Stimulated activated CD8-positive, alpha-beta memory T cell treated with anti-CD3 and anti-CD28 coated beads, Interleukin-15, amount 100 ng/mL, for 4 hours (primary cell): ENCODE measurements around the gene TFDP1.

Experiments
- DNase-seq, 2 donors: peaks; one replicate each; pipeline ENCODE4 v3.0.0-alpha.2; 2020; ENCODE audit warnings: low read depth in 2 of 2

Gene TFDP1

GRCh38 chr13:113665597-113666328 lies 81.2 kb downstream of the TFDP1 start:
- DNase-seq, result no peak

GRCh38 chr13:113666329-113666670 lies 81.7 kb downstream of the TFDP1 start:
- no peak for DNase-seq

GRCh38 chr13:113666951-113667701 lies 82.6 kb downstream of the TFDP1 start, which contains the start of gene GRK1:
TSS of gene GRK1 (plus strand) at chr13:113667219. CDS start at chr13:113667387, 168 bp downstream.
- no peak for DNase-seq

GRCh38 chr13:113667771-113668490 lies 83.4 kb downstream of the TFDP1 start:
- no peak for DNase-seq

GRCh38 chr13:113668491-113668971 lies 84.0 kb downstream of the TFDP1 start:
- no peak for DNase-seq

GRCh38 chr13:113669231-113669754 lies 84.7 kb downstream of the TFDP1 start:
- no peak for DNase-seq

- DNase-seq, result no peak
Observed at GRCh38 chr13:113669755-113670341, 85.3 kb downstream of the TFDP1 start.

GRCh38 chr13:113670541-113670940 lies 86.0 kb downstream of the TFDP1 start:
- DNase-seq, result no peak

GRCh38 chr13:113671066-113672001 lies 86.8 kb downstream of the TFDP1 start:
- DNase-seq, result no peak

GRCh38 chr13:113672002-113672651 lies 87.6 kb downstream of the TFDP1 start:
- no peak for DNase-seq
